ENCODE measurements around the gene SLC25A26.

The SLC25A26 gene

GRCh38 chr3:66405701-66406091, 184.9 kb downstream of the SLC25A26 start:
- H3K4me1 Mint-ChIP-seq: peaks cover 62% of the 10 kb centered on the region
- H3K36me3 Mint-ChIP-seq (ENCODE audit: low read depth): peaks cover 23% of the 10 kb centered on the region
- H3K27ac Mint-ChIP-seq: no peak overlapping the region
- no peaks in the 10 kb centered on the region for H3K9me3 Mint-ChIP-seq
- no peaks in the 10 kb centered on the region for H3K27me3 Mint-ChIP-seq (ENCODE audit: low read depth)
- no peak overlapping the region for H3K4me3 Mint-ChIP-seq
- TF ChIP-seq CTCF (IDR thresholded peaks at IDR 0.05; ENCODE audit: unreplicated experiment in 3 of 3): no peak

- H3K4me3 Mint-ChIP-seq: no peak overlapping the region
- no peaks in the 10 kb centered on the region for H3K9me3 Mint-ChIP-seq
- no peak for TF ChIP-seq CTCF (IDR thresholded peaks at IDR 0.05; ENCODE audit: unreplicated experiment in 3 of 3)
- no peaks in the 10 kb centered on the region for H3K27me3 Mint-ChIP-seq (ENCODE audit: low read depth)
- H3K4me1 Mint-ChIP-seq: peaks cover 58% of the 10 kb centered on the region
- peaks cover 23% of the 10 kb centered on the region for H3K36me3 Mint-ChIP-seq (ENCODE audit: low read depth)
- H3K27ac Mint-ChIP-seq: no peak overlapping the region
These were observed 185.4 kb downstream of the SLC25A26 start for GRCh38 chr3:66406163-66406562.

DNA sequence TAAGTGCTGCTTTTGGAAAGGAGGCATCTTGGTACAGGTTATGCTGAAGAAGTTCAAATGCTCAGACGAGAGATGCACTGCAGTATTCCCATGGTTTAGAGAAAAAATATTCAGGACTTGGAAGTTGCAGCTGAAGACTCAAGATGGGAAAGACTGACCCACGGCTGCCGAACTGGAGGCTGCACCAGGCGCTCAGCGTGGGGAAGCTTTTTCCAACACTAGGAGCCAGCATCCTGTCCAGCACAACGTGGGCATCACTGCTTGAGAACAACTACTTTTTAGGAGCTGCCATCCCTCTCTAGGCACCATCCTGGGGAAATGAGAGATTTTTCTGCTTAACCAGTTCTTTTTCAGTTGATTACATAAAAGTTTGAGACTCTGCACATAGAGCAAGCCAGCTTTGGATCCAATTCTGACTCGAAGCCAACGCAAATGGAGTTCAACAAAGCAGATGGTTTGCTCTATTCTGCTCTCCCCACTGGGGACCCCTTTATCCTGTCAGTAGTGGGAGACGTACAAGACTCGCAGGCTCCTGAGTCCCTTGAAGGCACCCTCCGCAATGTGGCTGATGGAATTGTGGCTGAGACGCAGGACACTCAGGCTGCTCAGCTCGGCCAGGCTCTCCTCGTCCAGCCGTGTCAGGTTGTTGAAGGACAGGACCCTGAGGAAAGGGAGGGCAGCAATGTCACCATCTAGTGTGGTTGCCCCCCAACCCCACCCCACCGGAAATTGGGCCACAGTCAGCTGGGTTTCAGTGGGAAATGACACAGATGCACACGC, 186.2 kb downstream of the SLC25A26 start:
- TF ChIP-seq CTCF (IDR thresholded peaks at IDR 0.05; ENCODE audit: unreplicated experiment in 3 of 3): no peak
- Mint-ChIP-seq H3K36me3 (ENCODE audit: low read depth) (peaks cover 29% of the 10 kb centered on the region), H3K9me3 (no peaks in the 10 kb centered on the region), H3K4me1 (peaks cover 56% of the 10 kb centered on the region), H3K4me3 (no peak overlapping the region), H3K27ac (no peak overlapping the region), H3K27me3 (ENCODE audit: low read depth) (no peaks in the 10 kb centered on the region)

GRCh38 chr3:66407611-66408218, 186.9 kb downstream of the SLC25A26 start:
- Mint-ChIP-seq H3K36me3 (ENCODE audit: low read depth) (peaks cover 32% of the 10 kb centered on the region), H3K27me3 (ENCODE audit: low read depth) (no peaks in the 10 kb centered on the region), H3K4me1 (peaks cover 51% of the 10 kb centered on the region), H3K27ac (no peak overlapping the region), H3K9me3 (no peaks in the 10 kb centered on the region), H3K4me3 (no peak overlapping the region)
- TF ChIP-seq CTCF (IDR thresholded peaks at IDR 0.05; ENCODE audit: unreplicated experiment in 3 of 3): peak; percentile 81 to 87 (median 87)

GRCh38 chr3:66409771-66410754, 189.3 kb downstream of the SLC25A26 start:
- no peaks in the 10 kb centered on the region for H3K9me3 Mint-ChIP-seq
- peaks cover 45% of the 10 kb centered on the region for H3K4me1 Mint-ChIP-seq
- no peak for TF ChIP-seq CTCF (IDR thresholded peaks at IDR 0.05; ENCODE audit: unreplicated experiment in 3 of 3)
- H3K4me3 Mint-ChIP-seq: no peak overlapping the region
- peaks cover 34% of the 10 kb centered on the region for H3K36me3 Mint-ChIP-seq (ENCODE audit: low read depth)
- no peak overlapping the region for H3K27ac Mint-ChIP-seq
- no peaks in the 10 kb centered on the region for H3K27me3 Mint-ChIP-seq (ENCODE audit: low read depth)
